ENCODE measurements around the gene CATSPERE. TPM values are rescaled to one million over a fixed set of nuclear protein-coding genes. Genes with fewer than 3 reads are reported as not detected.

Gene CATSPERE
- total and polyA plus RNA-seq, 2 of the 8 experiments (the other 6 are each of a cell fraction or from before 2014, with no cell fraction given), result 0.05 to 0.45 TPM

GRCh38 chr1:244419024-244419423 lies 42.0 kb upstream of the CATSPERE start:
- H3K4ac ChIP-seq (replicated peaks; ENCODE audit: insufficient read length, low read depth, low read length), result no peak overlapping the region
- WGBS, 2 experiments (ENCODE audit: extremely low coverage in 1 of 2, insufficient coverage in 1 of 2, insufficient read length in 1 of 2, insufficient replicate concordance in 2 of 2, low coverage in 1 of 2, low lambda C conversion rate in 2 of 2, missing lambda C conversion rate in 1 of 2), result 92% methylated on average over 4 of the region's 4 CpGs; no CpG with 5 or more reads in 1 of the 2 experiments
- H3K18ac ChIP-seq (ENCODE audit: extremely low read depth, low read length), result no peak overlapping the region
- H2BK5ac ChIP-seq (ENCODE audit: low read depth, low read length), result no peak overlapping the region
- no peak overlapping the region for H4K8ac ChIP-seq (ENCODE audit: extremely low read depth, insufficient read depth, low read length)
- H2AFZ ChIP-seq (ENCODE audit: low read length), result no peak overlapping the region
- no peak overlapping the region for H3K23ac ChIP-seq (ENCODE audit: insufficient read length)
- FAIRE-seq, result no peak
- H3K36me3 ChIP-seq (ENCODE audit: control insufficient read depth in 2 of 4, insufficient read depth in 4 of 4, low read length in 3 of 4), result peaks cover 17 to 93% (median 48%) of the 10 kb centered on the region in 4 experiments; a peak in 7 of 8 replicates
- no peaks in the 10 kb centered on the region for H3K79me2 ChIP-seq (ENCODE audit: control insufficient read depth in 1 of 2, insufficient read depth in 2 of 2, low read length in 2 of 2)
- H3K9ac ChIP-seq (replicated peaks in 1 of 4; ENCODE audit: extremely low read depth in 1 of 4, low read depth in 3 of 4, low read length in 3 of 4), result no peak overlapping the region
- H4K91ac ChIP-seq (replicated peaks; ENCODE audit: insufficient read length, low read length), result no peak overlapping the region
- CTCF ChIA-PET (ENCODE audit: partially characterized antibody), result no interaction called here
- DNase-seq (ENCODE audit: low read depth in 1 of 2, low spot score in 2 of 2), result no peak
- H2AK5ac ChIP-seq (ENCODE audit: low read depth, low read length), result no peak overlapping the region
- H4K20me1 ChIP-seq (replicated peaks in 1 of 2; ENCODE audit: control insufficient read depth in 1 of 2, insufficient read depth in 2 of 2, low read length in 2 of 2), result no peaks in the 10 kb centered on the region
- H3K79me1 ChIP-seq (ENCODE audit: low read depth, low read length), result no peaks in the 10 kb centered on the region
- H2BK15ac ChIP-seq (ENCODE audit: low read length), result no peak overlapping the region
- H2BK120ac ChIP-seq (replicated peaks; ENCODE audit: low read depth, low read length), result no peak overlapping the region
- no peak overlapping the region for H2BK12ac ChIP-seq (ENCODE audit: low read depth, low read length)
- peaks cover 0 to 1% (median 0%) of the 10 kb centered on the region in 4 experiments; a peak in 1 of 7 replicates for H3K27me3 ChIP-seq (replicated peaks in 1 of 4; ENCODE audit: control insufficient read depth in 3 of 4, extremely low read depth in 1 of 4, insufficient read depth in 3 of 4, low read length in 3 of 4)
- H3K4me1 ChIP-seq (replicated peaks in 1 of 4; ENCODE audit: control insufficient read depth in 3 of 4, insufficient read depth in 4 of 4, low read length in 3 of 4), result no peaks in the 10 kb centered on the region
- H4K5ac ChIP-seq (ENCODE audit: insufficient read length, low read depth, low read length), result no peak overlapping the region
- no peak overlapping the region for H3K27ac ChIP-seq (ENCODE audit: low read depth, low read length)
- no peak overlapping the region for H3K4me2 ChIP-seq (ENCODE audit: insufficient read depth in 1 of 2, low read depth in 2 of 2, low read length in 2 of 2)
- POLR2A ChIA-PET (ENCODE audit: partially characterized antibody), result interaction anchor here (1.6 kb wide), 1 partner anchor 11 kb away, joined by 4 read pairs; no protein-coding TSS in a partner anchor
- no peak overlapping the region for H3K4me3 ChIP-seq (ENCODE audit: extremely low read depth in 1 of 4, insufficient read depth in 2 of 4, low read depth in 3 of 4, low read length in 4 of 4)
- H2BK20ac ChIP-seq (ENCODE audit: low read length), result no peak overlapping the region
- H3K23me2 ChIP-seq (ENCODE audit: low read depth, low read length), result no peaks in the 10 kb centered on the region
- H3K56ac ChIP-seq (replicated peaks; ENCODE audit: insufficient read length, low read depth, low read length), result no peak overlapping the region
- no peak overlapping the region for H3K14ac ChIP-seq (ENCODE audit: insufficient read length)
- no peaks in the 10 kb centered on the region for H3K9me3 ChIP-seq (ENCODE audit: insufficient read depth in 2 of 2, low read depth in 1 of 2, low read length in 1 of 2)
- TF ChIP-seq SRF (IDR thresholded peaks at IDR 0.05; ENCODE audit: low read depth, low read length), result no peak
- TF ChIP-seq CTCF (IDR thresholded peaks at IDR 0.05; ENCODE audit: control extremely low read depth in 1 of 3, insufficient read depth in 1 of 3, low read depth in 1 of 3, low read length in 3 of 3), result no peak
- TF ChIP-seq KDM1A (IDR thresholded peaks at IDR 0.05; ENCODE audit: borderline replicate concordance, low read length), result no peak
- no peak for TF ChIP-seq TEAD4 (IDR thresholded peaks at IDR 0.05; ENCODE audit: low read depth, low read length)
- TF ChIP-seq EGR1 (IDR thresholded peaks at IDR 0.05; ENCODE audit: borderline replicate concordance, low read depth, low read length), result no peak
- no peak for TF ChIP-seq POLR2A (IDR thresholded peaks at IDR 0.05; ENCODE audit: control extremely low read depth in 1 of 2, low read depth in 2 of 2, low read length in 2 of 2)
- TF ChIP-seq CHD1 (IDR thresholded peaks at IDR 0.05; ENCODE audit: low read depth, low read length), result no peak
- no peak for TF ChIP-seq NANOG (IDR thresholded peaks at IDR 0.05; ENCODE audit: insufficient read depth, low read depth, low read length, poor library complexity, severe bottlenecking)
- TF ChIP-seq CBX8 (IDR thresholded peaks at IDR 0.05; ENCODE audit: borderline replicate concordance, low read depth, low read length), result no peak
- TF ChIP-seq CREB1 (IDR thresholded peaks at IDR 0.05), result no peak
- no peak for TF ChIP-seq NRF1 (IDR thresholded peaks at IDR 0.05; ENCODE audit: low read depth, low read length)
- no peak for TF ChIP-seq MAX (IDR thresholded peaks at IDR 0.05)
- TF ChIP-seq TAF1 (IDR thresholded peaks at IDR 0.05; ENCODE audit: low read depth, low read length), result no peak
